HG02571 (cell line): ENCODE data around the gene NCOR2.

Experiments
- ATAC-seq: cut with Tn5 transposase; IDR thresholded peaks from one replicate; pipeline ENCODE4 v1.9.1; 2021; ENCODE audit warnings: mild to moderate bottlenecking, moderate library complexity; ENCODE audit not compliant: unreplicated experiment

NCOR2 gene

DNA sequence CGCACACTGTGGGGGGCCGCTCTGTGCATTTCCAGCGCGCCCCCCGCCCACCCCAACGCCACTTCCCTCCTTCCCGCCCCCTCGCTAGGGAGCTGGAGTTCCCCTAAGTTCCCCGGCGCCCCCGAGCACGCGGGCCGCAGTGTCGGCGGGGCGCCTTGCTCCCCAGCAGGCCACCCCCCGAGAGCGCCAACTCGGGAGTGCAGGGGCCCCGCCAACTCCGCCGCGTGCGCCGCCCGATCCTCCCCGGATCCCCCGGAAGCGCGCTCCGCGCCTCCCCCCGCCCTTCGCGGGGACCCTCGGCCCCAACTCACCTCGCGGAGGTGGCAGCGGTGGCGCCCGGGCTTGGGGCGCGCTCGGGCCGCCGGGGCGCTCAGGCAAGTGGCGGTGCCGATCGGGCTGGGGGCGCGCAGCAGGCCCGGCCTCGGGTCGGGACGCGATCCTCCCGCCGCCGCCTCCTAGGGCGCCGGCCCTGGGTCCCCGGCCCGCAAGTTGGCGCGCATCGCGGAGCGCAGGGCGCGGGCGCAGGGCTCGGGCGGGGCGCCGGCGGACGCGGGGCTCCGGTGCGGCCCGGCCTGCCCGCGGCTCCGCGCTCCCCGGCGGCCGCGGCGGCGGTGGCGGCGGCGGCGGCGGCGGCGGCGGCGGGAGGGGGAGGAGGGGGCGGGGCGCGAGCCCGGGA is at the start of gene NCOR2:
NCOR2 (minus strand) TSS at position 616 of the 676 bp plus-strand sequence. CDS start 72,361 bp downstream, outside the sequence.
- peak; percentile 26 for ATAC-seq

DNA sequence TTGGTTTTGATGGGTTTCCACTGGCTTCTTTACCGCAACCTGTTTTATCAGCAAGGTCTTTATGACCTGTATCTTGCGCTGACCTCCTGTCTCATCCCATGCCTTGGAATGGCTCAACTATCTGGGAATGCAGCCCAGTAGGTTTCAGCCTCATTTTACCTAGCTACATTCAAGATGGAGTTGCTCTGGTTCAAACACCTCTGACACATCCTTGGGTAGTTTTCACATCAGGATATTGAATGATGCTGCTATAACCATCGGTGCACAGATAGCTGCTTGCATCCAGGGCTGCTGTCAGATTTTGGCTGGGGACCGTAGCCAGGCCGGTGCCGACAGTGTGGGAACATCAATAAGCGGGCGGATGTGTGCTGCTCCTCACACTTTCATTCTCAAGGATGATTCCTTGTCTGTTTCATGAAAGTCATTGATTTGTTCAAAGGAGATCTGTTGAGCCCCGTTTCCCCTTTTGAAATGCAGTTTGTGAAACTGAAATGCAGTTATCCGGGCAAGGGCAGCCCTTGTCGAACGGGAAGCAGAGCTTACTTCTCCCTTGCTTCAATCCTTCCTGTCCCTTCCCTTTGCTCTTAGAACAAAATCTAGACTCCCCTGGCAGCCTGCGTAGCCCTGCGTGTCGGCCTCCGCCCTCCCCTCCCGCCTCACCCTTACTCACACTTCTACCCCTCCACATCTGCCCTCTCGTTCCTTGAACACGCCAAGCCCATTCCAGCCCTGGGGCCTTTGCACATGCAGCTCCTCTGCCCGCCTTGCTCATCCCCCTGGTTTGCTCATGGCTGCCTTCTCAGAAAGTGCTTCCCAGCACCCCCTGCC is 49.2 kb upstream of the NCOR2 start:
- ATAC-seq, result no peak

DNA sequence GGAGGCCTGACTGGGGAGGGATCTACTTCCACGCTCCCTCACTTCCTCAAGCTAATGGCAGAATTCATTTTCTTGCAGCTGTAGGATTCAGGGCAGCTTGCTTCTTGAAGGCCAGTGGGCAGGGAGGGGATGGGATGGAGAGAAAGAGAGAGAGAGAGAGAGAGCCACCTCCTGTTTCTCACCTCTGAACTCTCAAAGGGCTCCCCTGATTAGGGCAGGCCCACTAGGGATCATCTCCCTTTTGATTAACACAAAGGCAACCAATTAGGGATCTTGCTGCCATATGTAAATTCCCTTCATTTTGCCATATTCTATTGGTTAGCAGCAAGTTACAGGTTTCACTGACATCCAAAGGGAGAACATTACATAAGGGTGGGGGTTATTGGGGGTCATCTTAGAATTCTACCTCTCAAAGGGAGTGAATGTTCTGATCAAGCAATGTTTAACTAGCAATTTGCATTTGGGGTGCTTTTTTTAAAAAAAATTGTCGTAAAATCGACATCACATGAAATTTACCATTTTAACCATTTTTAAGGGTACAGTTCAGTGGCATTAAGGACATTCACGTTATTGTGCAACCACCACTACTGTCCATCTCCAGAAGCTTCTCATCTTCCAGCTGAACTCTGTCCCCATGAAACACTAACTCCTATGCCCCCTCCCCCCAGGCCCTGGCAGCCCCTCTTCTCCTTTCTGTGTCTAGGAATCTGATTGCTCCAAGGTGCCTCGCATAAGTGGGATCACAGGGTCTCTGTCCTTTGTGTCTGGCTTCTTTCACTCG is 47.3 kb upstream of the NCOR2 start:
- no peak for ATAC-seq

DNA sequence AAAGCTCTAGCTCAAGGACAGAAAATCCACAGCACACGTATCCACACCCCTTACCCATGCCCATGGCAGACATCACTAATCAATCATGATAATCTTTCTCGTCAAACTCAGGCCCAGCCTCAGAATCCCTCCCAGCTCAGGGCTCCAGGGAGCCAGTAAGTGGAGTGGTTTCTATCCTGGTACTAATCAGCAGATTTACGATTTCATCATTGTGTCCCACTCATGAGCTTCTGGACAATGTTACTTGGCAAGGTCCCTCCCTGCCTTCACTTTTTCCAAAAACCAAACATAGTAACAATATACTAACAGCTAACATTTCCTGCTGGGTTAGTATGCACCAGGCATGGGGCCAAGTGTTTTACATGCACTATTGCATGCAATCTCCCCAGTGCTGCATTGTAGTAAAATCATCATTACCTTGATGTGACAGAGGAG is 45.8 kb upstream of the NCOR2 start:
- ATAC-seq, result no peak

DNA sequence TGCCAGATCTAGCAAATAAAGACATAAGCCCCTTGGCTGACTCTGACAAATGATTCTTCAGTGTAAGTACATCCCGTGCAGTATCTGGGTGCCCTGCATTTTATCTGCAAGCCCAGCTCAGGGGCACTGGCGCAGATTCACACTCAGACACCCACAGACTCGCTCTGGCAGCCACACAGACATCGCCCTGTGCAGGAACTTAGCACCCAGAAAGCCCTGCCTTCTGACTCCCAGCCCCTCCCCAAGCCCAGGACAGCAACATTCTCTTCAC is 44.9 kb upstream of the NCOR2 start:
- no peak for ATAC-seq

DNA sequence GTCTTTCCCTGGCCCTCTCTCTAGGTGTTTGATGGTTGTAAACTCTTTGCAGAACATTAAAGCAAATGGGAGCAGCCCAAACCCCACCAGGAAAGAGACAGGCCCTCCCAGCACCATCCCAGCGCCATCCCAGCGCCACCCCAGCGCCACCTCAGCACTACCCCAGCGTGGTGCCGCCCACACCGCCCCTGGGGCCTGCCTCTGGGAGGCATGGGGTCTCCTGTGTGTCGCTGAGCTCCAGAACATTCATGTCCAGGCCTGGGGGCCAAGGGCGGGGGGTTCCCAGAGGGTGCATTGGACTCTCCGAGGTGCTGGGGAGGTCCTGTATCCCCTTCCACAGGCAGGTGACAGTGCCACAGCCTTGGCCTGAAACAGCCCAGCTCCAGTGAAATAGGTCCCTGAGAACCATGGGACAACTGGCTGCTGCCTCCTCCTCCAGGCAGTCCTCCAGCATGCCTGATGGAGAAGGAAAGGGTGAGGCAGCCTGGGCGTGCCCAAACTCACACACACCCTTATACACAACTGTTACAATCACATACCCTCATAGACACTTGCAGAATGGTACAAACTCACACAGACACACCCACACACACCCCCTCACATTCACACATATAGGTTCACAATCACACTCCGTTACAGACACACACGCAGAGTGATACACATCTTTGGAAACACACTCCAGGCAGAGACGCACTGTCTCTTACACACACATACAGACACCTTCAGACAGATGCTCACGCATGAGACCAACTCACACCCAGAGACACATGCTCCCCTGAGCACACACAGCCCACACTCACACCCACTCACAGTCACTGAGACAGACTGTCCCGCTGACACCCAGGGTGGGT is 44.4 kb upstream of the NCOR2 start:
- ATAC-seq, result no peak

DNA sequence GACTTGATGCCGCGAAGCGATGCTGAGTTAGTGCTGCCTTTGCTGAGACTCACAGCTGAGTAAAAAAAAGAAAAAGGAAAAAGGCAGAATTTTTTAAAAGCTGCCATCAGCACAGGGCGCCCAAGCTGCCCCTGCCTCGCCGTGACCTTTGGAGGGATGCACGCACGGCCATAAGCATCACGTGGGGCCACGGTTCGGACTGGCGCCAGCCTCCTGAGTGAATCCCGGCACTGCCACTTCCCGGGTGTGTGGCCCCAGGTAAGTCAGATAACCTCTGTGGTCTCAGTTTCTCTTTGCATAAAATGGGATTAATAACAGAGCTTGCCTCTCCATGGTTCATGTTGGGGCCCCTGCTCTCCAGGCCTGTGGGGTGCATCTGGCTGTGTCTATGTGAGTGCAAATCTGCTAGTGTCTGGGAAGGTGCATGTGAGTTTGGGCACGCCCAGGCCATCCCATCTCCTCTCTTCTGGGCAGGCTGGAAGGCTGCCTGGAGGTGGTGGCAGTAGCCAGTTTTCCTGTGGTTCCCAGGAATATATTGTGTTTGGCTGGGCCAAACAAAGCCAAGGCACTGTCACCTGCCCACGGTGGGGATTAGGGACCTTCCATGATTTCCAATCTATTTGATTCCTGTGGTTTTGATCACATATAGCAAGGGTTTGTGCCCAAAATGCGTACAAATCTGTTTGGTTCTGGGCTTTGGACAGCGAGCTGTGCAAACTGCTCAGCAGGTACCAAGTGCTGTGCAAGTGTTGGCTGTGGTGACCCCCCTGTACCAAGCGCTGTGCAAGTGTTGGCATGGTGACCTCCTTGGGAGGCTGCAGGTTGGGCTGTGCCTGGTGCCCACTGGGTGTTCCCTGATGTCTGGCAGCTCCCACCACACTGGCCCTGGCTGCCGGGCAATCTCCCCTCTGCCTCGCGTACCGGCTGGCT is 43.5 kb upstream of the NCOR2 start:
- ATAC-seq, result no peak

DNA sequence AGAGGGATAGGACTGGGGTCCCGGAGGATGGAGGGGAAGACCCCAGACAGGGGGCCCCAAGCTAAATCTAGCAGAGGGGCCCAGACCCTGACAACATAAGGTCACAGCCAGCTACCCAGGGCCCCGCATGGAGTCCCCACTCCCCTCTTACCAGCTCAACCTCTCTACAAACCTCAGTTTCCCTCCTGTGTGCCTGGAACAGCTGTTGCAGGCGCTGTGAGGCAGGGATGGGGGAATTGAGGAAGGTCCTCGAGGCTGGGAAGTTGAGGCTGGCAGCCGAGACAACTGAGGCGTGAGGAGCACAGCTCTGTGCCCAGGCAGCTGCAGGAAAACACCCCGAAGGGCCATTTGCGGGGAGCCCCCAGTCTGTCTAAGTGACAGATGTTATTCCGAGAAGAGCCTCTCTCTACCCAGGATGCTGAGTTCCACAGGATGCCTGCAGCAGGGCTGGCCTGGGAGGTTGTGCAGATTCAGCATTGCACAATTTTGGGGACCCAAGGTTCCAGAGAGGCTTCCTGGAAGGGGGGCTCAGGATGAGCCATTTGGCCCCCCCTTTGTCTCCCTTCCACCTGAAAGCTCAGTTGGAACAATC is 42.7 kb upstream of the NCOR2 start:
- no peak for ATAC-seq

DNA sequence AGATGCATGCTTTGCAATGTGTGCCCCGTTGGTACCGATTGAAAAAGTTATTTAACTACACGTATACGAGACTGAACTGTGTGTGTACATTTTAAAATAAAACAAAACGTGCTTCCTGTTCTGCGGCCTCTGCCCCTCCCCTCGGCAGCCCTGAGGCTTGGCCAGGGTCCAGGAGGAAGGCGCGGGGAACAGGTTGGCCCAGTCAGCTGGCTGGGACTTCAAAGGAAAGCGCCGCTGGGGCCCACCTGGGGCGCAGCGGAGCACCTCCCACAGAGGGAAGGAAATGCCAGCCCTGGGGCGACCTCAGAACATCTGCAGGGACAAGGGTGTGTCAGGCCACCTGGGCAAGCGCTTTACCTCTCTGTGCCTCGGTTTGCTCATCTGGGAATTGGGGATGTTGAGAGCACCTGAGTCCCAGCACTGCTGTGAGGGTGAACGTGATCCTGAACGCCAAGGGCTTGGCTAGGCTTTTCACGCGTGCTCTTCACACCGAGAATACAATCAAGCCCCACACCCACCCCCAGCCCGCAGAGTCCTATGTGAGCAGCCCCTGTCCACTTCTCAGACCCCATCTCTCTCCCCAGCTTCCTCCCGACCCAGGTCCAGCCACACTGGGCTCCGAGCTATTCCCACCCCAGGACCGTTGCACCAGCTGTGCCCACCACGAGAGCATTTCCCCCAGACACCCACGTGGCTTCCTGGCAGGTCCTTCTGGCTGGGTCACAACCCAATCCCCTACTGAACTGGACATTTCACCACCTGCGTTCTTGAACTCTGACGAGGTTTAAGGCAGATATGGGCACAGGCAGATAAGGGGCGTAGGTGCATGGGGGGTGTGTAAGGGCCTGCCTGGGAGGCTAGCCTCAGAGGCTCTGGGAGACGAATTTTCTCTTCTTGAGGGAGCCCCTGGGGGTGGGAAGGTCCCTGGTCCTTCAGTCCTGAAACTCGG is 41.9 kb upstream of the NCOR2 start:
- peak; percentile 58 for ATAC-seq

DNA sequence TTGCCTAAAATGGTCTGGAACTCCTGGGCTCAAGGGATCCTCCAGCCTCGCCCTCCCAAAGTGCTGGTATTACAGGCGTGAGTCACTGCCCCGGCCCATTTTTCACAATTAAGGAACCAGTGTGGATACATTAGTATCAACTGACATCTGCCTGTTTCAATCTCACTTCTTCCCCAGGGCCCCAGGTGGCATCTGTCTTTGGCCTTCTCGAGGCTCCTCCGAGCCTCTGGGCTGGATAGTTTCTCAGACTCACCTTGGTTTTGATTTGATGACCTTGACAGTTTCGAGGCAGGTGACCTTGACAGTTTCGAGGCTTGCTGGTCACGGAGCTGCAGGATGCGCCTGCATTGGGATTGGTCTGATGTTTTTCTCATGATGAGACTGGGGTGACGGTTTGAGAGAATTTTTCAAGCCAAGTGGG is 41.0 kb upstream of the NCOR2 start:
- ATAC-seq, result no peak

DNA sequence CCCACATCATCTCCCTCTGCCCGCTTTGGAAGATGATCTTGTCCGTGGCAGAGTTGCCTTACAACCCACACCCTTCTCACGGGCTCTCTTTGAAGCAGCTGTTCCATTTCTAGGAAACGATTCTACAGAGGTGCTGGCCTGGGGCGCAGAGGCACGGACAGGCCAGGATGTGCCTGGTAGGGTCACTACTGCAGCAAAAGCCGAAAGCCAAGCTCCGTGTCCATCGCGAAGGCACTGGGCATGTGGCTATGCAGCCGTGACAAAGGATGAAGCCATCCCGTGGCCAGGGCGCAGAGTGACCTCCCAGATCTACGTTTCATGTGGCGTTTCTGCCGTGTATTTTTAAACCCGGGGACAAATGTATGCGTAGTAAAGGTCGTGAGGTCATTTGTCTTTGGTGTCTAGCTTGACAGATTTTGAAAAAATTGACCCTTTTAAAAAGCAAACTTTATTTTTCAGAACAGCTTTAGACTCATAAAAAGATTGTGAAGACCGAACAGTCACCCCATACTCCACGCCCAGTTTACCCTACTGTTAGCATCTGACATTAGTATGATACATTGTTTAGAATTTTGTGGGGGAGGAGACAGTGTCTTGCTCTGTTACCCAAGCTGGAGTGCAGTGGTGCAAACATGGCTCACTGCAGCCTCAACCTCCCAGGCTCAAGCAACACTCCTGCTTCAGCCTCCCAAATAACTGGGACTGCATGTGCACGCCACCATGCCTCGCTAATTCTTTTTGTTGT is 40.4 kb upstream of the NCOR2 start:
- no peak for ATAC-seq

DNA sequence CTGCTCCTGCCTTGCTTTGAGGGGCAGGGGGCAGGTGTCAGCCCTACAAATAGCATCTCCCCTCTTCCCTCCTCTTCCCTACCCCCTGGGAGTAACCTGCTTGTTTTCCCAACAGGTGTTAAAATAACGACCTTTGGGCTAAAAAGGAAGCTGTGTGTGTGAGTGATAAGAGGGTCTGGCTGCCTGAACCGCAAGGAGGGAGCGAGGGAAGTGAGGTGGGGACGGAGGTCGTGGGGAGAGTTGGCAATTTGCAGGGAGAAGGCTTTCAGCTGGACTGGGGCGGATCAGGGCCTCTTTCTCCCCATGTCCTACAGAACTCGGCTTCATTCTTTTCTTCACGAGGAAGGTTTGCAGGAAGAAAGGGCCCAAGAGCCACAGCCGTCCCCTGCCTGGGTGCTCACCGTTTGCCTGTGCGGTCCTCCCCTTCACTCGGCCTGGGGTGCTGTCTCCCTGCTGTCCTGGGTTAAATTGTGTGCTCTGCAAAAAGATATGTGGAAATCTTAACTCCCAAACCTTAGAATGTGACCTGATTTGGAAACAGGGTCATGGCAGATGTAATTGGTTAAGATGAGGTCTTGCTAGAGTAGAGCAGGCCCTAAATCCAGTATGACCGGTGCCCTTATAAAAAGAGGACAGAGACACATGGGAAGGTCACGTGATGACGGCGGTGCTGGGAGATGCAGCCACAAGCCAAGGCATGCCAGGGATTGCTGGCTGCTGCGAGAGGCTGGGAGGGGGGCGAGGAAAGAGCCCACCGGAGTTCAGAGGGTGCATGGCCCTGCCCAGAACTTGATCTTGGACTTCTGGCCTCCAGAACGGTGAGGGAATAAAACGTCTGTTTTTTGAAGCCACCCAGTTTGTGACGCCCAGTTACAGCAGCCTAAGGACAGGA is 38.7 kb upstream of the NCOR2 start:
- ATAC-seq, result no peak

DNA sequence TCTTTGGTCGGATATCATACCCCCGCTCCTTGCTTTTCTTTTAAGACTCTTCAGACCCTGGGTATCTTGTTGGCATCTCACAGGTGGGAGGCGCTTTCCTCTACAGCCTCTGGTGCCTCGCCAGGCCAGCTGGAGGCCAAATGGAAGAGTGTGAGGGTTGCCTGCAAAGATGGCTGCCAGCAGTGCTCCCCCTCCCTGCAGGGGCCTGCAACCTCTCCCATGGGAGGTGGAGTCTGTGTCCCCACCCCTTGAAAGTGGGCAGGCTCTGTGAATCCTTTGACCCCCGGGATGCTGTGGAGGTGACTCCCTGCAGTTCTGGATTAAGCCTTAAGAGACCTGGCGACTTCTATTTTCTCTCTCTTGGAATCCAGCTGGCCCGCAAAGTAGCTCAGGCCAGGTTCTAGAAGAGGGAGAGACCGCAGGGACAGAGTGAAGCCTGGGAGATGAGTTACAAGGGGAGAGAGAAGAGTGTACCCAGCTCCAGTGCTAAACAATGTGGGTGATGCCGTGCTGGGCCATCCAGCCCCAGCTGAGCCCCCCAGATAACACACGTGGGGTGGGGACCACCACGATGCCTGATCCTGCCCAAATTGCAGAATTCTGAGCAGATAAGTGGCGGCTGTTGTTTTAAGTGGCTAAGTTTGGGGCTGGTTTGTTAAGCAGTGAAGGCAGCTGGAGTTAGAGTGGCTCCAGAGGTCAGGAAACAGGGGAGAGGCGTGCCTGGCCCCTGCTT is 37.9 kb upstream of the NCOR2 start:
- no peak for ATAC-seq

DNA sequence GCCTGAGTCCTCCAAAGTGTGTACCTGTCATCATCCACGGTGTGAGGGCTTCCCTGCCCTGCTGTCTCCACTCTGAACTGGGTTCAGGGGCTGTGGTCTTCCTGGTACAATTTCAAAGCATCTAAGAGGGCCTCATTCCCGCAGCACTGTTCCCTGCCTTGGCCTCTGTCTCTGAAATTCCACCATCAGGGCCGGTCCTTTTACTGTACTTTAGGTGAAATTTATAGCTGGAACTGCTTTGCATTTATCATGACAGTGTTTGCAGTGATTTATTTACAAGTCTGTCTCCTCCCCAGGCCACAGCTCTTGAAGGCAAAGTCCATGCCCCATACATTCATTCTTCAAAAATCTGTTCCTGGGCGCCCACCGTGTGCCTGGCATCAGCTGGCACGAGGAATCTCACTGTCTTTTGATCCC is 36.9 kb upstream of the NCOR2 start:
- ATAC-seq, result no peak

DNA sequence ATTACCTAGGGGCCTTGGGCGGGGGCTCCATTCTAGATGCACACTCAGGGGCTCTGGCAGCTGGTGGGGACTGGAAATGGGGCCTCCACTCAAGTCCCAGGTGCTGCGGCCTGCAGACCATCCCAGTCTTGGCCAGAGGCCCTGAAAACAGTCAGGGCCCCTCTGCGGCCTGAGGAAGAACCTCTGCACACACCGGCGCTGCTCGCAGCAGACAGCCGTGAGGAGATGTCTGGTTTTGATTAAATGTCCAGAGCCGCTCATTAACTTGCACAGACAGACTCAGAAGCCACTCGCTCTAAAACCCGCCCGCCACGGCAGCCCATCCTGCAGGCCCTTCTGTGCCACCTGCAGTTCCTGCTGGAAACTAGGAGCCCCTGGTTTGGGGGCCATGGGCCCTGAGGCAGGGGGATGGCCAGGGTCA is 36.4 kb upstream of the NCOR2 start:
- no peak for ATAC-seq

DNA sequence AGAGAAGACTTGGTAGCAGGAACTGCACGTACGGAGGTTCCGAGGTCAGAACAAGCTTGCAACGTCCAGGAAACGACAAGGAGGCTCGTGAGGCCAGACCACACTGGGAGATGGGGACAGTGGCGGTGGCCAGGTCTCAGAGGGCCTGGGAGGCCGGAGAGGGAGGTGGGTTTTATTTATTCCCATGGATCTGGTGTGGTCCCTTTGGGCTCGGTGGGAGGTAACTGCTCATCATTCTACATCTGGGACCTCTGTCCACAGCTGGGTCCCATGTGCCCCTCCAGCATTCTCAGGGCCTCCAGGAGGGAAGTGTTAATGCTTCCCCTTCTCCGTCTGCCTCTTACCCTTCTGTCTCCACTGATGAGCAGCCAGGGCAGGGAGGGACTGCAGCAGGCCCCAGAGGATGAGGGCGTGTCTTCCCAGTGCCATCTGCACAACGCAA is 35.7 kb upstream of the NCOR2 start:
- no peak for ATAC-seq
